NB4 (cell line): Measurements from ENCODE around the gene MBNL1.

Experiments used
- CTCF ChIP-seq: IDR thresholded peaks from one replicate; pipeline ENCODE4 v1.5.1; 2012; ENCODE audit warnings: low read depth, low read length
- MYC ChIP-seq: IDR thresholded peaks from 2 replicates; pipeline ENCODE4 v1.6.1; 2011; ENCODE audit warnings: low read depth, low read length
- POLR2A ChIP-seq: IDR thresholded peaks from 2 replicates; pipeline ENCODE4 v1.6.1; 2011; ENCODE audit warnings: mild to moderate bottlenecking; ENCODE audit not compliant: insufficient read length; ENCODE audit errors: extremely low read depth

GRCh38 chr3:152322756-152323155 lies 54.0 kb downstream of the MBNL1 start:
- TF ChIP-seq CTCF = no peak
- no peak for TF ChIP-seq POLR2A
- peak; percentile 67 for TF ChIP-seq MYC
